ENCODE data around the gene FOSL2.
A peak's percentile ranks its signal among the peaks of the same experiment; 100 is the strongest.

FOSL2 gene

GRCh38 chr2:28413899-28414295, 21.2 kb downstream of the FOSL2 start:
- DNase-seq, result no peak

- no peak for DNase-seq
These were observed 21.9 kb downstream of the FOSL2 start for GRCh38 chr2:28414583-28414982.

- DNase-seq, result no peak
These were observed 22.4 kb downstream of the FOSL2 start for GRCh38 chr2:28415010-28415409.

DNA sequence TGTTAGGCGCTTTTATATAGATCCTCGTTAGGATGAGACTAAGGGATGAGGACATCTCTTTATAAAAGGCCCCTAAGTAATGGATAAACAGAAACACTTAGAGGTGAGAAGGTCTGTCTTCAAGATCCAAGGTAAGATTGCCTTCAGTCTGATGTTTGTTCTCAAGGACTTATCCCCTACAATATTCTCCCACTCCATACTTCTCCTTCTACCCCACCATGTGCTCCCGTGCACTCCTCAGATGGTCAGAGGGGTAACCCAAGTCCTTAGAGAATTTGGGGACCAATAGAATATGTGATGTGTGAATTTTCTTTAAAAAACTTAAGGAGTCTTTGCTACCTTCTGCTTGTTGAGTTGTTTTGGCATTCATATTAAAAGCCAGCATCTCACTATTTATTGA, 23.1 kb downstream of the FOSL2 start:
- DNase-seq, result no peak

DNA sequence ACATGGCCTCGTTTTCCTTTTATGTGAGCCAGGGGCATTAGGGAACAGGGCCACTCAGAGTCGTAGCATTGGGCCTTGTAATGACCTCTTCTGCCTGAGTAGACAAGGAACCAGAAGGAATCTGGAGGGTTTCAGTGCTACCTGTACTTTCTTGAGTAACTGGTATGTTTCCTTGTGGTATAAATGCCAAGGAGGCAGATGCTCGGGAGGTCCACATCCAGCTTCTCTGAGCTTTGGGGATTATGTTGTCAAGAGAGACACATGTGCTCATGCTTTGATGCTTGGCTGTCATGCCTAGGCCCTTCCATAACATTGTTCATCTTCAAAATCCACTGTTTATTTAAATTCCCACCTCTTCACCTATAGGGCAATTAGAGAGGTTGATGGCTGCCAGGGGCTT, 26.3 kb downstream of the FOSL2 start:
- no peak for DNase-seq

DNA sequence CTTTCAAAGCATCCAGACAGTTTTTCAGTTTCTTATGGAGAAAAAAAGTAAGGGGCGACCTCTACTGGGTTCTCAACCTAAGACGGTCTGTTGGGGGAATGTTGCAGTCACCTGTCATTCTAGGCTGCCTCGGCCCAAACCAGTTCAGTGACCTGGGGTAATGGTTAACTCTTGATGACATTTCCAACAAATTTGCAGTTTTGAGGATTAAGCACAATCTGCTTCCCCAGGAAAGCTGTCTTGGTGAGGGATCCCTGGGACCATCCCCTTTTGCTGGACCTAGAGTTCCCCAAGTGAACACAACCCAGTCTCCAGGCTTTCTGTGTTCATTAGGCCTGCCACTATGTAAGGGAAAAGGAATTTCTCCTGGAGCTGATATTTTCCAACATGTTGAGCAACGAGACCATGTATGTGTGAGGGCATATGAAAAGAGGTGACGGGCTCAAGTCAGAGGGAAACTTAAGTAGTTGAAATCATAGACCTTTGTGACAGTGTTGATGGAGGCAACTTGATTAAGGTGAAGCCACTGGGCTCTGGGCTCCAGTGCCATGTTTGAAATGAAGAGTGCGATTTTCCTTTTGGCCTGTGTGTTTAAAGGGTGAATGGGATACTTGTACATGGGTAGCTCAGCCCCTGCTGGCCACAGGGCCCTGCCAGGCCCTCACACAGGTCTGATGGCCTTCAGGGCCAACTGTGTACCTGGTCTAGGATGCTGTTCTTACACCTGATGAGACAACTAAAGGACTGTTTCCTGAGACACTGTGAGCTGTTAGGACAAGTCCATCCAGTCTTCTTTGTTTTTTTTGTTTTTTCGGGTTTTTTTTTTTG, 27.0 kb downstream of the FOSL2 start:
- no peak for DNase-seq

- DNase-seq, result no peak
These were observed 28.1 kb downstream of the FOSL2 start for GRCh38 chr2:28420722-28421121.

GRCh38 chr2:28422908-28423741, 30.5 kb downstream of the FOSL2 start:
- DNase-seq, result no peak

DNA sequence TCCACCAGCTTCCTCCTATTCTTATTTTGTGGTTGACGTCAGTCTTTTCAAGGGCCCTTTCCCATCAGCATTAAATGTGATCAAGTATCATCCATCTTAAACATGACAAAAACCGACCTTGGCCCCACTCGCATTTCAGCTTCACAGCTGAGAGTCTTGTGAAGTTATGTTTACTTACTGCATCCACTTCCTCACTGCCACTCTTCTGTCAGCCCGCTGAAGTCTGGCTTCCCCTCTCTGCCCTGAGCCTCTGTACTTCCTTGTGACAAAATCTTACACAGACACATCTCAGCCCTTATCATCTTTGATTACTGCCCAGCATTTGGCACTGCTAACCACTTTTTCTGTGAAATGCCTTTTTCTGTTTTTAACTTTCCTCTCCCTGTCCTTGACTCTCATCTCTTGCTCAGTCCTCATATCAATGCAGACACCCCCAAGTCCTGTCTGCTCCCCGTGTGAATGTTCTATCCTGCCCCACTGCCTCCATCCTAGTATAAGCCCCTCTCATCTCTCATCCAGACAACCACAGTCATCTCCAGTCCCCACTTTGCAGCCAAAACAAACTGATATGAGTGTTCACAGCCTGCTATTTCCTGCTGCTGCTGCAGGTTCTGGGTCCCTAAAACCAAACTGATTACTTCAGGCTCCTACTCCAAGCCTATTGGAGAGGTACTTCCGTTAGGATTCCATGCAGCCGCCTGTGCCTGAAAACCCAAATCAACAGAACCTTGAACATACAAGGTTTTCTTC, 31.4 kb downstream of the FOSL2 start:
- no peak for DNase-seq

DNA sequence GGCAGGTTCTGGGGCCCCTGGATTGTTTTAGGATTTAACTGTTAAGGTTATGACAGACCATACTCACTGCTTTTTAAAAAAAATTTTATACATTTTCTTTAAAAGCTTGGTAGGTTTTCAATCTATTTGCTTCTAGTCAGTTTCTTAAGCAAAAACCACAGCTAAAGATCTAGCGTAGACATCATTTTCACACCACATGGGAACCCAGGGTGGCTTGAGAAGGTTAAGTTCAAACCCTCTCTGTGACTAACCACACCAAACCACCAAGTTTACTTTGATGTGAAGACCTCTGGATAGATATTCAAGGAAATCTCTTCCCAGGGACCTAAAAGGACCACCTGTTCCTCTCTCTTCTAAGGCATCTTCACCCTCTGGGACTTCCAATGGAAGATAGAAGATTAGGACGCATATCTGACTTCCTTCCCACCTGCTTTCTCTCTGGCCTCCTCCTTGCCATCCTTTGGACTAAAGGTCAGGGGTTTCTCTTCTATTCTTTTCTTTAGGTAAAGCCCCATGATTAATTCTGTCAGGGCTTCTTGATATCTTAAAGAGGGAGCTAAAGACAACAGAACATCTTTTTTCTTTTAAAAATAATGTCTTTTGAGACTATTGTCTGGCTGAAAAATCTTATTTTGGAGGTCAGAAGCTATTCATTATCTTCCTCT, 32.3 kb downstream of the FOSL2 start:
- no peak for DNase-seq

- DNase-seq, result no peak
These were observed 32.8 kb downstream of the FOSL2 start for GRCh38 chr2:28425464-28425835.

GRCh38 chr2:28427741-28428415, 35.2 kb downstream of the FOSL2 start:
- DNase-seq, result no peak

DNA sequence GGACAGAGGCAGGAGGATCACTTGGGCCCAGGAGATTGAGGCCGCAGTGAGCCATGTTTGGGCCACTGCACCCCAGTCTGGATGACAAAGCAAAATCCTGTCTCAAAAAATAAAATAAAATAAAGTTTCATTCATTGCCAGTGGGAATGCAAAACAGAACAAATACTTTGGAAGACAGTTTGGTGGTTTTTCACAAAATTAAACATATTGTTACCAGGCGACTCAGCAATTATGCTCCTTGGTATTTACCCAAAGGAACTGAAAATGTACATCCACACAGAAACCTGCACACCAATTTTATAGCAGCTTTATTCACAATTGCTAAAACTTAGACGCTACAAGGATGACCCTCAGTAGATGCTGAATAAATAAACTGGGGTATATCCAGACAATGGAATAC, 35.8 kb downstream of the FOSL2 start:
- no peak for DNase-seq

- no peak for DNase-seq
These were observed 37.1 kb downstream of the FOSL2 start for GRCh38 chr2:28429636-28430376.

DNA sequence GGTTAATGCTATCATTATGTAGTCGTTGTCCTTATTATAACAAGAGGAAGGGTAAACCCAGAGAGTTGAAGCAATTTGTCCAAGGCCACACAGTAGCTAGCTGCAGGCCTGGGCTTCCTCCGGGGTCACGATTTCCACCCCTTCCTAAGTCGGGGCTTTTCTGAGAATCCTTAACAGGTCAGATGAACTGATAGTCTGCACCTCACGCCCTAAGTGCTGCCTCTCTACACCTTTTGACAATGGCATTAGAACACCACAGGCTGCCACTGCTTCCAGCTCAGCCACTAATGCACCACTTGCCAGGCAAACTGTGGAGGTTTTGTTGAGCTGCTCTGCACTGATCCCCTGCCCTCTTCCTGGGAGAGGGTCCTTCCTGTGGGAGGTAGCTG, 37.7 kb downstream of the FOSL2 start:
- DNase-seq, result no peak

DNA sequence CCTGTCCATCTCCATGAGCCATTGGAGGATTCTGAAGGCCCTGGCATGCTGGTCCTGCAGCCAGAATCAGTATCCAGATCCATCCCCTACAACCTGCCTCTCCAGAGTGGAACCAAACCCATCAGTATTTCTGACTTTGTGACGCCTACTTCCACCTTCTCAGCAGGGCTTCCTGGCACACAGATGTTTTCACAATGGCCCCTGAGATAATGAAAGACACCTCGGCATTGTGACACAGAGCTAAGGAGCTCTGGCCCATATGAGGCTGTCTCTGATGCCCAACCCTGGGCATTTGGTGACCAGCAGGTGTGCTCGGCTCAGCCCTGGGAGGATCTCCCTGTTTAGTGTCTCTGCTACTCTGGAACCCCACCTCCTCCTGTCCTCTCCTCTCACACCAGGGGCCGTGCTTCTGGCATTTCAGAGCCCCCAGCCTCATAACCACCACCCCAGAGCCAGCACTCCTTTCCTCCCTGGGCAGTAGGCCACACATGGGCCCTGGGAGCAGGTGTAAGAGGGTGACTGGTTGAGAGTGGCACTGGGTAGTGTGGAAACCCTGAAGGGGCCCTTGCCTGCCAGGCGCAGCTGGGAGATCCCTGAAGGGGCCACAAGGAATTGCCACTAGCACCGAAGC, 38.2 kb downstream of the FOSL2 start:
- no peak for DNase-seq

DNA sequence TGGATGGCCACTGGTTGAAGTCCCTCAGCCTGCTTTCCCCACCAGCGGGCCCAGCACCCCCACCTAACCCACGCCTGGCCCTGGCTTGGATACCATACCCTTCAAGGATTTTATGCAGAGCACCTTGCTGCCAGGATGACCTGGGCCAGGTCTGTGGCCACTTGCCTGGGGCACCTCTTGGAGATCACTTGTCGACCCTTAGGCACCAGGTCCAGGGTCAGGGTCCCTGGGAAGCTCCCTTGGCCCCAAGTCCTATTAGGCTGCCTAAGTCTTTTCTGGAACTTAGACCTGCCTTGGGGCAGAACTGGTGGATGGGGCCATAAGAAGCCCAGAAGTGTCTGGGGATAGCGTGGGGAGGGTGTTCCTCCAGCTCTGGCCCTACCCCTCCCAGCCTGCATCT, 39.1 kb downstream of the FOSL2 start:
- no peak for DNase-seq

GRCh38 chr2:28432362-28432761, 39.7 kb downstream of the FOSL2 start:
- no peak for DNase-seq

DNA sequence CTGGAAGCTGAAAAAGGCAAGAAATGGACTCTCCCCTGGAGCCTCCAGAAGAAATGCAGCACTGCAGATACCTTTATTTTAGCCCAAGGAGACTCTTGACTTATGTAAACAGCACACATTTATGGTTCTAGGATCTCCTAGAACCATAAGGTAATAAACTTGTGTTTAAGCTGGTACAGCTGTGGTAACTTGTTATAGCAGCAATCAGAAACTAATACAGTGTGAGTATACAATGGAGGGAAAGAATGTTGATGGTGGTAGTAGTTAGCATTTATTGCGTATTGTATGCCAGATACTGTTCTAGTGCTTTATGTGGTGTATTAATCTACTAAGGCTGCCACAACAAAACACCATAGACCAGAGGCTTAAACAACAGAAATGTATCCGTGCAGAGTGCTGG, 40.6 kb downstream of the FOSL2 start:
- DNase-seq, result no peak

GRCh38 chr2:28433935-28434599, 41.4 kb downstream of the FOSL2 start:
- no peak for DNase-seq

- DNase-seq, result peak; percentile 89 to 91
These were observed 41.9 kb downstream of the FOSL2 start for GRCh38 chr2:28434600-28434989.

Data from SHP77 (cell line).